ENCODE measurements around the gene WNK2. TPM values are rescaled to one million over a fixed set of nuclear protein-coding genes. Genes with fewer than 3 reads are reported as not detected.

WNK2 gene
- total RNA-seq, 1 experiment from 2014 or later, result 69.4 TPM

DNA sequence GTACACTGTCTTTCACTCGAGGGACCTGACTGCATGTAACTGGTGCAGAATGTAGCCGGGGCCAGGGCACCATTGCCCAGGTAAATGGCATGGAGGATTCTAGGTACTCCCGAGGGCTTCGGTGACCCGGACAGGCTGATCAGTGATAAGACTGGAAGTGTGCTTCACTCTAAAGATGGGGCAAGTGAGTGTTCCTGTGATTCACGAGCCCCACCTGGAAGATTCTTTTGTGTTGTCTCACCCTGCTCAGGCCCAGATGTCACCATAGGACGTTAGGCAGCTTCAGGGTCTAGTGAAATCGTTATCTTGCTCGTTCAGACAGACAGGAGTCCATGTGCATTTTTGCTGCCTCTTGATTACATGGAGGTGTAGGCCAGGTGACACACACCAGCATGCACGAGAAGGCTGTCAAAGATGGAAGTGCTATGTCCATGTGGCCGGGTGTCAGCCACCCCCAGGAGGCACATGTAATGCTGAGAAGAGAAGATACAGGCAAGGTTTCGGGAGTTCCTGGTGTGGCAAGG, 73.9 kb downstream of the WNK2 start:
- Histone ChIP-seq H3K27me3 (ENCODE audit: insufficient read depth, low read length) (no peaks in the 10 kb centered on the region), H3K4ac (ENCODE audit: low read depth, low read length) (no peak overlapping the region), H3K27ac (ENCODE audit: insufficient read length, low read depth, low read length) (no peak overlapping the region), H2BK12ac (ENCODE audit: insufficient read length, low read depth, low read length) (no peak overlapping the region), H2AK5ac (ENCODE audit: insufficient read length, low read length) (no peak overlapping the region), H2AFZ (ENCODE audit: low read length) (no peak overlapping the region), H2BK120ac (ENCODE audit: low read depth, low read length, poor library complexity, severe bottlenecking) (no peak overlapping the region), H3T11ph (ENCODE audit: low read length) (no peak overlapping the region), H3K4me1 (ENCODE audit: insufficient read depth, low read length) (no peaks in the 10 kb centered on the region), H4K91ac (ENCODE audit: insufficient read length, low read depth, low read length) (no peak overlapping the region), H3K79me1 (ENCODE audit: insufficient read depth, low read depth, low read length, poor library complexity, severe bottlenecking) (no peaks in the 10 kb centered on the region), H3K18ac (ENCODE audit: insufficient read length, low read depth, low read length) (no peak overlapping the region), H2BK15ac (ENCODE audit: low read depth, low read length) (no peak overlapping the region), H3K4me2 (ENCODE audit: insufficient read depth, insufficient read length, low read length) (no peak overlapping the region), H3K56ac (ENCODE audit: insufficient read length, low read depth, low read length) (no peak overlapping the region), H3K23me2 (ENCODE audit: insufficient read length, low read depth, low read length, poor library complexity, severe bottlenecking) (no peaks in the 10 kb centered on the region), H3K9me3 (ENCODE audit: control insufficient read depth, low read depth, low read length) (no peaks in the 10 kb centered on the region), H2BK5ac (ENCODE audit: insufficient read length, low read length) (no peak overlapping the region), H2BK20ac (ENCODE audit: low read depth, low read length, poor library complexity, severe bottlenecking) (no peak overlapping the region), H3K14ac (ENCODE audit: insufficient read depth, low read length) (no peak overlapping the region), H3K79me2 (ENCODE audit: insufficient read depth, low read length) (no peaks in the 10 kb centered on the region), H3K23ac (ENCODE audit: insufficient read length, low read depth, low read length) (no peak overlapping the region), H3K9ac (ENCODE audit: extremely low read depth, insufficient read length, low read length) (no peak overlapping the region), H4K20me1 (ENCODE audit: control insufficient read depth, insufficient read depth, insufficient read length) (peaks cover 2% of the 10 kb centered on the region), H4K5ac (ENCODE audit: insufficient read length, low read depth, low read length) (no peak overlapping the region), H4K8ac (replicated peaks; ENCODE audit: insufficient read length, low read depth, low read length) (no peak overlapping the region)
- H3K27ac Mint-ChIP-seq, result peak overlapping the region in 1 of 3 experiments; percentile 77; a peak in 1 of 7 replicates
- DNase-seq, result peak; percentile 20
- TF ChIP-seq, protein P1, sequence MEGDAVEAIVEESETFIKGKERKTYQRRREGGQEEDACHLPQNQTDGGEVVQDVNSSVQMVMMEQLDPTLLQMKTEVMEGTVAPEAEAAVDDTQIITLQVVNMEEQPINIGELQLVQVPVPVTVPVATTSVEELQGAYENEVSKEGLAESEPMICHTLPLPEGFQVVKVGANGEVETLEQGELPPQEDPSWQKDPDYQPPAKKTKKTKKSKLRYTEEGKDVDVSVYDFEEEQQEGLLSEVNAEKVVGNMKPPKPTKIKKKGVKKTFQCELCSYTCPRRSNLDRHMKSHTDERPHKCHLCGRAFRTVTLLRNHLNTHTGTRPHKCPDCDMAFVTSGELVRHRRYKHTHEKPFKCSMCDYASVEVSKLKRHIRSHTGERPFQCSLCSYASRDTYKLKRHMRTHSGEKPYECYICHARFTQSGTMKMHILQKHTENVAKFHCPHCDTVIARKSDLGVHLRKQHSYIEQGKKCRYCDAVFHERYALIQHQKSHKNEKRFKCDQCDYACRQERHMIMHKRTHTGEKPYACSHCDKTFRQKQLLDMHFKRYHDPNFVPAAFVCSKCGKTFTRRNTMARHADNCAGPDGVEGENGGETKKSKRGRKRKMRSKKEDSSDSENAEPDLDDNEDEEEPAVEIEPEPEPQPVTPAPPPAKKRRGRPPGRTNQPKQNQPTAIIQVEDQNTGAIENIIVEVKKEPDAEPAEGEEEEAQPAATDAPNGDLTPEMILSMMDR (conservative IDR thresholded peaks at IDR 0.05), result no peak
- H3K9me3 Mint-ChIP-seq, result no peaks in the 10 kb centered on the region
- H3K4me1 Mint-ChIP-seq, result 0 out of 4 replicates have a peak, but pooled peaks cover 0 to 7% of the 10 kb centered on the region in 2 experiments
- WGBS (ENCODE audit: extremely low coverage, insufficient read length, low lambda C conversion rate), result no CpG with 5 or more reads among the region's 12 CpGs
- no peaks in the 10 kb centered on the region for H3K27me3 Mint-ChIP-seq (ENCODE audit: low read depth)
- H3K4me3 Mint-ChIP-seq, result no peak overlapping the region
- peaks cover 5 to 8% (median 7%) of the 10 kb centered on the region in 3 experiments for H3K36me3 Mint-ChIP-seq (ENCODE audit: insufficient read depth in 1 of 3, low read depth in 3 of 3)

All from H9 (cell line).